ENCODE measurements around the gene GSPT1. TPM values are rescaled to one million over a fixed set of nuclear protein-coding genes. Genes with fewer than 3 reads are reported as not detected.

GSPT1 gene
- total RNA-seq, 1 donor from 2014 or later: 91.3 TPM

- Mint-ChIP-seq H3K4me3 (ENCODE audit: unreplicated experiment) (no peak overlapping the region), H3K27ac (ENCODE audit: unreplicated experiment) (peak overlapping the region; percentile 50)
- DNase-seq (ENCODE audit: extremely low spot score, unreplicated experiment): no peak
Measured at GRCh38 chr16:11909653-11910545, 5.9 kb downstream of the GSPT1 start.

GRCh38 chr16:11907160-11907970 is 8.4 kb downstream of the GSPT1 start:
- Mint-ChIP-seq H3K36me3 (ENCODE audit: unreplicated experiment) (peaks cover 2% of the 10 kb centered on the region), H3K27me3 (ENCODE audit: unreplicated experiment) (no peaks in the 10 kb centered on the region), H3K27ac (ENCODE audit: unreplicated experiment) (no peak overlapping the region), H3K9me3 (ENCODE audit: unreplicated experiment) (no peaks in the 10 kb centered on the region), H3K4me1 (ENCODE audit: unreplicated experiment) (peaks cover 34% of the 10 kb centered on the region), H3K4me3 (ENCODE audit: unreplicated experiment) (no peak overlapping the region)
- DNase-seq (ENCODE audit: extremely low spot score, unreplicated experiment): no peak
- no peak for TF ChIP-seq CTCF (IDR thresholded peaks at IDR 0.05)

More at GRCh38 chr16:11909653-11910545, 5.9 kb downstream of the GSPT1 start:
- H3K4me1 Mint-ChIP-seq (ENCODE audit: unreplicated experiment): peaks cover 50% of the 10 kb centered on the region
- TF ChIP-seq CTCF (IDR thresholded peaks at IDR 0.05): no peak
- no peaks in the 10 kb centered on the region for H3K27me3 Mint-ChIP-seq (ENCODE audit: unreplicated experiment)
- no peaks in the 10 kb centered on the region for H3K36me3 Mint-ChIP-seq (ENCODE audit: unreplicated experiment)
- H3K9me3 Mint-ChIP-seq (ENCODE audit: unreplicated experiment): no peaks in the 10 kb centered on the region

GRCh38 chr16:11903906-11904305 is 11.8 kb downstream of the GSPT1 start:
- Mint-ChIP-seq H3K36me3 (ENCODE audit: unreplicated experiment) (peaks cover 2% of the 10 kb centered on the region), H3K4me1 (ENCODE audit: unreplicated experiment) (peaks cover 11% of the 10 kb centered on the region), H3K27me3 (ENCODE audit: unreplicated experiment) (no peaks in the 10 kb centered on the region), H3K9me3 (ENCODE audit: unreplicated experiment) (no peaks in the 10 kb centered on the region), H3K27ac (ENCODE audit: unreplicated experiment) (no peak overlapping the region), H3K4me3 (ENCODE audit: unreplicated experiment) (no peak overlapping the region)
- no peak for TF ChIP-seq CTCF (IDR thresholded peaks at IDR 0.05)
- no peak for DNase-seq (ENCODE audit: extremely low spot score, unreplicated experiment)

- no peak for DNase-seq (ENCODE audit: extremely low spot score, unreplicated experiment)
- H3K27me3 Mint-ChIP-seq (ENCODE audit: unreplicated experiment): no peaks in the 10 kb centered on the region
- TF ChIP-seq CTCF (IDR thresholded peaks at IDR 0.05): no peak
- no peak overlapping the region for H3K27ac Mint-ChIP-seq (ENCODE audit: unreplicated experiment)
- peaks cover 25% of the 10 kb centered on the region for H3K4me1 Mint-ChIP-seq (ENCODE audit: unreplicated experiment)
- H3K36me3 Mint-ChIP-seq (ENCODE audit: unreplicated experiment): peaks cover 3% of the 10 kb centered on the region
- no peak overlapping the region for H3K4me3 Mint-ChIP-seq (ENCODE audit: unreplicated experiment)
- H3K9me3 Mint-ChIP-seq (ENCODE audit: unreplicated experiment): no peaks in the 10 kb centered on the region
Measured at GRCh38 chr16:11901091-11901490, 14.7 kb downstream of the GSPT1 start.

All from osteocyte (in vitro differentiated cells).